A549 (cell line): ENCODE data around the gene NKAIN4.

Source experiments
- CBX2 ChIP-seq: fragments of 200-600 bp; sonication (generic); IDR thresholded peaks from 2 replicates; pipeline ENCODE4 v1.6.1; 2016; ENCODE audit warnings: low read depth, mild to moderate bottlenecking, borderline replicate concordance
- FOSL2 ChIP-seq, 2 experiments: fragments of 450-650 bp in 1 of 2; fragments of >200 bp in 1 of 2; sonication (Bioruptor Twin) in 1 of 2; formaldehyde crosslinking; IDR thresholded peaks; 2 replicates each; pipeline versions ENCODE4 v1.5.0 to v1.6.1; 2016 to 2020; ENCODE audit warnings: mild to moderate bottlenecking in 1 of 2, moderate library complexity in 1 of 2
- NR3C1 ChIP-seq: fragments of >200 bp; sonication (Bioruptor Twin); formaldehyde crosslinking; IDR thresholded peaks from 3 replicates; pipeline ENCODE4 v1.6.1; 2017
- POLR2A ChIP-seq: IDR thresholded peaks from 2 replicates; pipeline ENCODE4 v1.6.1; 2012; ENCODE audit warnings: mild to moderate bottlenecking, low read length
- TP53 ChIP-seq: fragments of 250-450 bp; sonication (Bioruptor Pico); IDR thresholded peaks from 2 replicates; pipeline ENCODE4 v1.5.0; 2021; ENCODE audit warnings: mild to moderate bottlenecking, moderate library complexity
- TF ChIP-seq, protein P1 (sequence below): fragments of >200 bp; sonication (Bioruptor Twin); formaldehyde crosslinking; IDR thresholded peaks from 3 replicates; pipeline ENCODE4 v1.5.1; 2016

DNA sequence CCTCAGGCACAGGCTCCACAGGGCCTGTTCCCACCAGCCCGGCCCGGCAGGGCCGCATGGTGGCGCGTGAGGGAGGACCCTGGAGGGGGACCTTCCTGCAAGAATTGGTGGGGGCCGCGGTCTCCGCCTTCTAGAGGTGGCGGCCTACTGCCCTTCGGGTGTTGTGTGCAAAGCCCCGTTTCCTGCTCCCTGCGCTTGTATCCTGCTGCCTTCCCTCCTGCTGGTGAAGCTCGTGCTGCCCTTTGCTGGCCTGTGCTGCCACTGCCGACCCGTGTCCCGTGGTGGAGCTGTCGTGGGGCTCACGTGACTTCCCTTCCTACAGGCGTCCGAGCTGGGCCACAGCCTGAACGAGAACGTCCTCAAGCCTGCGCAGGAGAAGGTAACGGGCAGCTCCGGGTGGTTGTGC is 30.3 kb upstream of the NKAIN4 start:
- TF ChIP-seq FOSL2 (IDR thresholded peaks at IDR 0.05) (no peak), FOSL2 (CRISPR knock-in tag; IDR thresholded peaks at IDR 0.05) (no peak), CBX2 (no peak), POLR2A (no peak), TP53 (CRISPR knock-in tag) (no peak), NR3C1 (no peak)
- TF ChIP-seq, protein P1, sequence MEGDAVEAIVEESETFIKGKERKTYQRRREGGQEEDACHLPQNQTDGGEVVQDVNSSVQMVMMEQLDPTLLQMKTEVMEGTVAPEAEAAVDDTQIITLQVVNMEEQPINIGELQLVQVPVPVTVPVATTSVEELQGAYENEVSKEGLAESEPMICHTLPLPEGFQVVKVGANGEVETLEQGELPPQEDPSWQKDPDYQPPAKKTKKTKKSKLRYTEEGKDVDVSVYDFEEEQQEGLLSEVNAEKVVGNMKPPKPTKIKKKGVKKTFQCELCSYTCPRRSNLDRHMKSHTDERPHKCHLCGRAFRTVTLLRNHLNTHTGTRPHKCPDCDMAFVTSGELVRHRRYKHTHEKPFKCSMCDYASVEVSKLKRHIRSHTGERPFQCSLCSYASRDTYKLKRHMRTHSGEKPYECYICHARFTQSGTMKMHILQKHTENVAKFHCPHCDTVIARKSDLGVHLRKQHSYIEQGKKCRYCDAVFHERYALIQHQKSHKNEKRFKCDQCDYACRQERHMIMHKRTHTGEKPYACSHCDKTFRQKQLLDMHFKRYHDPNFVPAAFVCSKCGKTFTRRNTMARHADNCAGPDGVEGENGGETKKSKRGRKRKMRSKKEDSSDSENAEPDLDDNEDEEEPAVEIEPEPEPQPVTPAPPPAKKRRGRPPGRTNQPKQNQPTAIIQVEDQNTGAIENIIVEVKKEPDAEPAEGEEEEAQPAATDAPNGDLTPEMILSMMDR = no peak
